NB4 (cell line): ENCODE results near the gene MRPS14.

Experiments
- DNase-seq: peaks from one replicate; pipeline ENCODE4 v3.0.0; 2010; ENCODE audit warnings: low read depth
- H3K4me3 ChIP-seq: one replicate; pipeline ENCODE4 v1.5.1; 2011; ENCODE audit warnings: mild to moderate bottlenecking, low read depth, low read length, moderate library complexity
- MAX ChIP-seq: IDR thresholded peaks from 2 replicates; pipeline ENCODE4 v1.6.1; 2011; ENCODE audit warnings: low read depth, low read length
- MYC ChIP-seq: IDR thresholded peaks from 2 replicates; pipeline ENCODE4 v1.6.1; 2011; ENCODE audit warnings: low read depth, low read length

Gene MRPS14

GRCh38 chr1:174963529-174964125, 59.6 kb downstream of the MRPS14 start:
- TF ChIP-seq MAX (no peak), MYC (no peak)
- no peak for DNase-seq
- H3K4me3 ChIP-seq: no peak overlapping the region
